ENCODE results near the gene HDAC9.

HDAC9 gene

DNA sequence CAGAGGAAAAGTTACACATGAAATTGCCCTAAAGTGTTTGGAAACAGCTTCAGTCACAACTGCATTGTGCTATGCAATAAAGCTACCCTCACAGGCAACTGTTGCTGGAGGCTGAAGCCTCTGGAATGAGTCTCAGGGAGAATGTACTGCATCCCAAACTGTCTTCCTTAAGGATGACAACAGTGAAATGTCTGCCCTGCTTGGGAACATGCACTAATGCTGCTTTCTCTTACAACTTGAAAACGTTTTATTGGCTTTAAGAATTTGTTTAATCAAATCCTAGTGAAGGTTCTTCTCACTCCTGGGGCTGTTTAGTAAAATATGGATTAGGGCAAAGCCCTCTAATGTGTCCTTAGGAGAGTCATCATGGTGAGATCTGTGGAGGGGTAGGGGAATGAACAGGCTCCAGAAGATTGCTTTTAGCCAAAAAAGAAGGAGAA, 406.5 kb downstream of the HDAC9 start:
- no peaks in the 10 kb centered on the region for H3K36me3 ChIP-seq
- H3K4me3 ChIP-seq (ENCODE audit: low read depth in 1 of 2, low read length in 1 of 2), result no peak overlapping the region
- no peak overlapping the region for H3K27ac ChIP-seq
- TF ChIP-seq, protein P1, sequence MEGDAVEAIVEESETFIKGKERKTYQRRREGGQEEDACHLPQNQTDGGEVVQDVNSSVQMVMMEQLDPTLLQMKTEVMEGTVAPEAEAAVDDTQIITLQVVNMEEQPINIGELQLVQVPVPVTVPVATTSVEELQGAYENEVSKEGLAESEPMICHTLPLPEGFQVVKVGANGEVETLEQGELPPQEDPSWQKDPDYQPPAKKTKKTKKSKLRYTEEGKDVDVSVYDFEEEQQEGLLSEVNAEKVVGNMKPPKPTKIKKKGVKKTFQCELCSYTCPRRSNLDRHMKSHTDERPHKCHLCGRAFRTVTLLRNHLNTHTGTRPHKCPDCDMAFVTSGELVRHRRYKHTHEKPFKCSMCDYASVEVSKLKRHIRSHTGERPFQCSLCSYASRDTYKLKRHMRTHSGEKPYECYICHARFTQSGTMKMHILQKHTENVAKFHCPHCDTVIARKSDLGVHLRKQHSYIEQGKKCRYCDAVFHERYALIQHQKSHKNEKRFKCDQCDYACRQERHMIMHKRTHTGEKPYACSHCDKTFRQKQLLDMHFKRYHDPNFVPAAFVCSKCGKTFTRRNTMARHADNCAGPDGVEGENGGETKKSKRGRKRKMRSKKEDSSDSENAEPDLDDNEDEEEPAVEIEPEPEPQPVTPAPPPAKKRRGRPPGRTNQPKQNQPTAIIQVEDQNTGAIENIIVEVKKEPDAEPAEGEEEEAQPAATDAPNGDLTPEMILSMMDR (IDR thresholded peaks at IDR 0.05), result no peak
- H3K9me3 ChIP-seq, result no peaks in the 10 kb centered on the region
- H3K4me1 ChIP-seq (ENCODE audit: control insufficient read depth in 1 of 2, insufficient read depth in 1 of 2, low read depth in 1 of 2, low read length in 1 of 2), result no peaks in the 10 kb centered on the region
- no peaks in the 10 kb centered on the region for H3K27me3 ChIP-seq

DNA sequence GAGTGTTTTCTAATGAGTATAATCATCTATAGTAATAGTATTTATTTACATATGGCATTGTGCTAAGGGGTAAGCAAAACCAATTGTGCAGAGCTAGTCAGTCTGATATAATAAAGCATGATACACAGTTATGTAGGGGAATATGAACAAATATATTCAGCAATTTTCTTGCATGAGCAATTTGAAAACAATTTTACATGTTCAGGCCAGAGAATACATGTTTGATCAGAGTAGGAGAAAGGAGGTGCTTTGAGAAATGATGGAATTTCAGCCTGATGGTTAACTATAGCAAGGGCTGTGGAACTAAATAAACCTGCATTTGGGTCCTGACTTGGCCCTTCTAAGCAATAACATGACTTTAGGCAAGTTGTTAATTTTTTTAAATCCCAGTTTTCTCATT, 407.3 kb downstream of the HDAC9 start:
- no peaks in the 10 kb centered on the region for H3K36me3 ChIP-seq
- H3K9me3 ChIP-seq, result no peaks in the 10 kb centered on the region
- H3K4me1 ChIP-seq (ENCODE audit: control insufficient read depth in 1 of 2, insufficient read depth in 1 of 2, low read depth in 1 of 2, low read length in 1 of 2), result no peaks in the 10 kb centered on the region

GRCh38 chr7:18903695-18904094, 408.1 kb downstream of the HDAC9 start:
- Histone ChIP-seq H3K9me3 (no peaks in the 10 kb centered on the region), H3K27ac (no peak overlapping the region), H3K4me1 (ENCODE audit: control insufficient read depth in 1 of 2, insufficient read depth in 1 of 2, low read depth in 1 of 2, low read length in 1 of 2) (no peaks in the 10 kb centered on the region), H3K27me3 (no peaks in the 10 kb centered on the region), H3K4me3 (ENCODE audit: low read depth in 1 of 2, low read length in 1 of 2) (no peak overlapping the region), H3K36me3 (no peaks in the 10 kb centered on the region)
- TF ChIP-seq, protein P1 (IDR thresholded peaks at IDR 0.05), result no peak

More for the DNA sequence above, 407.3 kb downstream of the HDAC9 start:
- TF ChIP-seq, protein P1 (IDR thresholded peaks at IDR 0.05), result no peak
- H3K27me3 ChIP-seq, result no peaks in the 10 kb centered on the region
- no peak overlapping the region for H3K27ac ChIP-seq
- no peak overlapping the region for H3K4me3 ChIP-seq (ENCODE audit: low read depth in 1 of 2, low read length in 1 of 2)

- Histone ChIP-seq H3K4me3 (ENCODE audit: low read depth in 1 of 2, low read length in 1 of 2) (no peak overlapping the region), H3K9me3 (no peaks in the 10 kb centered on the region), H3K27me3 (no peaks in the 10 kb centered on the region), H3K4me1 (ENCODE audit: control insufficient read depth in 1 of 2, insufficient read depth in 1 of 2, low read depth in 1 of 2, low read length in 1 of 2) (no peaks in the 10 kb centered on the region), H3K27ac (no peak overlapping the region), H3K36me3 (no peaks in the 10 kb centered on the region)
- TF ChIP-seq, protein P1 (IDR thresholded peaks at IDR 0.05), result no peak
These were observed 409.9 kb downstream of the HDAC9 start for GRCh38 chr7:18905316-18905943.

- H3K4me1 ChIP-seq (ENCODE audit: control insufficient read depth in 1 of 2, insufficient read depth in 1 of 2, low read depth in 1 of 2, low read length in 1 of 2), result no peaks in the 10 kb centered on the region
- H3K27ac ChIP-seq, result no peak overlapping the region
- H3K9me3 ChIP-seq, result no peaks in the 10 kb centered on the region
- no peak overlapping the region for H3K4me3 ChIP-seq (ENCODE audit: low read depth in 1 of 2, low read length in 1 of 2)
- TF ChIP-seq, protein P1 (IDR thresholded peaks at IDR 0.05), result no peak
- H3K36me3 ChIP-seq, result no peaks in the 10 kb centered on the region
- no peaks in the 10 kb centered on the region for H3K27me3 ChIP-seq
These were observed 411.4 kb downstream of the HDAC9 start for GRCh38 chr7:18906901-18907300.
